WTC11 (cell line): Measurements from ENCODE around the gene DENND5A. TPM values are rescaled to one million over a fixed set of nuclear protein-coding genes. Genes with fewer than 3 reads are reported as not detected.
"Not testable (repeated sequence)": the region's sequence is repeated elsewhere in the genome, so short reads cannot be mapped to it uniquely, and the experiment has no call there.

Experiments
- ATAC-seq: fragments of 200-7000 bp; cut with Tn5 transposase; 2 replicates; pipeline ENCODE4 v1.10.0; 2021; ENCODE audit warnings: mild to moderate bottlenecking, moderate library complexity
- CTCF ChIA-PET: fragments of 300-600 bp; sonication (Branson Sonifier 250); formaldehyde crosslinking; loops from one replicate; lab custom pipeline; 2021; ENCODE audit warnings: antibody characterized with exemption; lab: Charles Lee
- POLR2A ChIA-PET: fragments of 350-600 bp; sonication (Branson Sonifier 250); formaldehyde crosslinking; loops from one replicate; lab custom pipeline; 2021; ENCODE audit warnings: antibody characterized with exemption; lab: Charles Lee
- DNase-seq: peaks from one replicate; pipeline ENCODE4 v3.0.0; 2021; ENCODE audit warnings: low spot score
- H3K27ac Mint-ChIP-seq: 2 replicates; pipeline ENCODE4 v1.8.0; 2021; ENCODE audit warnings: mixed read lengths
- H3K27me3 Mint-ChIP-seq: 2 replicates; pipeline ENCODE4 v1.8.0; 2021; ENCODE audit warnings: low read depth, mild to moderate bottlenecking, moderate library complexity, mixed read lengths
- H3K36me3 Mint-ChIP-seq: 2 replicates; pipeline ENCODE4 v1.8.0; 2021; ENCODE audit warnings: mixed read lengths
- H3K4me1 Mint-ChIP-seq: 2 replicates; pipeline ENCODE4 v1.8.0; 2022; ENCODE audit warnings: mixed read lengths
- H3K4me3 Mint-ChIP-seq: 2 replicates; pipeline ENCODE4 v1.8.0; 2021; ENCODE audit warnings: mild to moderate bottlenecking, moderate library complexity, mixed read lengths
- H3K9me3 Mint-ChIP-seq: 2 replicates; pipeline ENCODE4 v1.8.0; 2021; ENCODE audit warnings: mixed read lengths
- ELF4 ChIP-seq: sonication (generic); formaldehyde crosslinking; IDR thresholded peaks from 2 replicates; pipeline ENCODE4 v1.8.1; 2022; ENCODE audit warnings: low read depth, mild to moderate bottlenecking, moderate library complexity, missing genetic modification reagents
- ESRRA ChIP-seq: sonication (generic); formaldehyde crosslinking; IDR thresholded peaks from 2 replicates; pipeline ENCODE4 v1.8.1; 2022; ENCODE audit warnings: mild to moderate bottlenecking, missing genetic modification reagents, borderline replicate concordance
- GTF2I ChIP-seq: fragments of 250-450 bp; sonication (Bioruptor Pico); conservative IDR thresholded peaks from 2 replicates; pipeline ENCODE4 v1.4.0; 2021; ENCODE audit warnings: mild to moderate bottlenecking
- IRF2 ChIP-seq: sonication (generic); formaldehyde crosslinking; IDR thresholded peaks from 2 replicates; pipeline ENCODE4 v1.8.0; 2022; ENCODE audit warnings: low read depth, missing genetic modification reagents, borderline replicate concordance
- NFATC4 ChIP-seq: fragments of 250-450 bp; sonication (Bioruptor Pico); IDR thresholded peaks from 2 replicates; pipeline ENCODE4 v1.9.0; 2021; ENCODE audit warnings: mild to moderate bottlenecking
- NFE2L1 ChIP-seq: sonication (generic); formaldehyde crosslinking; IDR thresholded peaks from 2 replicates; pipeline ENCODE4 v1.8.1; 2023; ENCODE audit warnings: missing genetic modification reagents
- TEAD4 ChIP-seq: sonication (generic); formaldehyde crosslinking; IDR thresholded peaks from 2 replicates; pipeline ENCODE4 v1.8.0; 2022; ENCODE audit warnings: mild to moderate bottlenecking, missing genetic modification reagents
- ZNF121 ChIP-seq: sonication (generic); formaldehyde crosslinking; IDR thresholded peaks from 2 replicates; pipeline ENCODE4 v1.8.0; 2023; ENCODE audit warnings: missing genetic modification reagents
- ZNF219 ChIP-seq: sonication (generic); formaldehyde crosslinking; IDR thresholded peaks from 2 replicates; pipeline ENCODE4 v1.8.0; 2023; ENCODE audit warnings: missing genetic modification reagents, mild to moderate bottlenecking, borderline replicate concordance
- ZNF232 ChIP-seq: sonication (generic); formaldehyde crosslinking; IDR thresholded peaks from 2 replicates; pipeline ENCODE4 v1.8.0; 2022; ENCODE audit warnings: mild to moderate bottlenecking, missing genetic modification reagents
- ZNF396 ChIP-seq: fragments of 250-450 bp; sonication (Bioruptor Pico); IDR thresholded peaks from 2 replicates; pipeline ENCODE4 v1.8.0; 2021; ENCODE audit warnings: mild to moderate bottlenecking, moderate library complexity, borderline replicate concordance
- total RNA-seq: library from RNA; stranded (reverse); gene quantifications from 3 replicates; pipeline ENCODE4 v1.2.3, GENCODE V29; 2021
- TF ChIP-seq, protein P1 (sequence below): sonication (generic); formaldehyde crosslinking; IDR thresholded peaks from 2 replicates; pipeline ENCODE4 v1.8.0; 2022; ENCODE audit warnings: mild to moderate bottlenecking, missing genetic modification reagents
- TF ChIP-seq, protein P2 (sequence below): sonication (generic); formaldehyde crosslinking; IDR thresholded peaks from 2 replicates; pipeline ENCODE4 v1.8.1; 2023; ENCODE audit warnings: mild to moderate bottlenecking, moderate library complexity, missing genetic modification reagents
- TF ChIP-seq, protein P3 (sequence below): sonication (generic); formaldehyde crosslinking; IDR thresholded peaks from 2 replicates; pipeline ENCODE4 v1.8.1; 2023; ENCODE audit warnings: mild to moderate bottlenecking, missing genetic modification reagents, moderate library complexity
- TF ChIP-seq, protein P4 (sequence below): sonication (generic); formaldehyde crosslinking; IDR thresholded peaks from 2 replicates; pipeline ENCODE4 v1.8.0; 2022; ENCODE audit warnings: mild to moderate bottlenecking, missing genetic modification reagents
- TF ChIP-seq, protein P5 (sequence below): sonication (generic); formaldehyde crosslinking; conservative IDR thresholded peaks from 2 replicates; pipeline ENCODE4 v1.8.1; 2022; ENCODE audit warnings: mild to moderate bottlenecking, missing genetic modification reagents
- TF ChIP-seq, protein P6 (sequence below): sonication (generic); formaldehyde crosslinking; IDR thresholded peaks from 2 replicates; pipeline ENCODE4 v1.8.1; 2023; ENCODE audit warnings: mild to moderate bottlenecking, missing genetic modification reagents
- TF ChIP-seq, protein P7 (sequence below): sonication (generic); formaldehyde crosslinking; conservative IDR thresholded peaks from 2 replicates; pipeline ENCODE4 v1.8.1; 2023; ENCODE audit warnings: mild to moderate bottlenecking, low read depth, missing genetic modification reagents, moderate library complexity
- TF ChIP-seq, protein P8 (sequence below): sonication (generic); formaldehyde crosslinking; IDR thresholded peaks from 2 replicates; pipeline ENCODE4 v1.8.0; 2022; ENCODE audit warnings: mild to moderate bottlenecking, missing genetic modification reagents
- TF ChIP-seq, protein P9 (sequence below): sonication (generic); formaldehyde crosslinking; IDR thresholded peaks from 2 replicates; pipeline ENCODE4 v1.8.1; 2023; ENCODE audit warnings: mild to moderate bottlenecking, missing genetic modification reagents, moderate library complexity

Gene DENND5A
- total RNA-seq, 1 experiment from 2014 or later = 69.3 TPM

DNA sequence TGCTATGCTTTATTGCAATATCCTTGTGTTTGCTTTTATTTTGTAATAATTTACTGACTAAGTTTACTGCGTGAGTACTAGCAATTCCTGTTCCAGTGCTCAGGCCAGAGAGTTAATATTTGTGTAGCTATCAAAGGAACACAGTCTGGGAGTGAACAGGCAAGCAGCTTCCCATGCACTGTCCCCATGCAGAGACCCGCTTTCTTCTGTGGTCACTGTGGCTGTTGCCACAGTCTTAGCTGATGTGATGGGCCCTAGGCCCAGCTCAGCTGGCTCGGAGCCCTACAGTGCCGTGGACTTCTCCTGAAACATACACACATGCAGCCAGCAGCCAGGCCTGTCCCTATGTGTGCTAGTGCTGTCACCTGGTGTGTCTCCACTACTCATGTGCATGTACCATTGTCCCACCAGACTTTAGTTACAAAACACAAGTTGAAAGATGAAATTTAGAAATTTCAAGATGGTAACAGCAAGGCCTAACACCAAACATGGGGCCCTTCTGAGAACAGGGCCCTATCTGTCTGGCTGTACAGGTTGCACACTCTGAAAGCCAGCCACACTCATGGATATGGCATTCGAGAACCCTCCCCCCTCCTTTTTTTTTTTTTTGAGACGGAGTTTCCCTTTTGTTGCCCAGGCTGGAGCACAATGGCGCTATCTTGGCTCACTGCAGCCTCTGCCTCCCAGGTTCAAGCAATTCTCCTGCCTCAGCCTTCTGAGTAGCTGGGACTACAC lies 161.4 kb downstream of the DENND5A start (continued):
- TF ChIP-seq, protein P1, sequence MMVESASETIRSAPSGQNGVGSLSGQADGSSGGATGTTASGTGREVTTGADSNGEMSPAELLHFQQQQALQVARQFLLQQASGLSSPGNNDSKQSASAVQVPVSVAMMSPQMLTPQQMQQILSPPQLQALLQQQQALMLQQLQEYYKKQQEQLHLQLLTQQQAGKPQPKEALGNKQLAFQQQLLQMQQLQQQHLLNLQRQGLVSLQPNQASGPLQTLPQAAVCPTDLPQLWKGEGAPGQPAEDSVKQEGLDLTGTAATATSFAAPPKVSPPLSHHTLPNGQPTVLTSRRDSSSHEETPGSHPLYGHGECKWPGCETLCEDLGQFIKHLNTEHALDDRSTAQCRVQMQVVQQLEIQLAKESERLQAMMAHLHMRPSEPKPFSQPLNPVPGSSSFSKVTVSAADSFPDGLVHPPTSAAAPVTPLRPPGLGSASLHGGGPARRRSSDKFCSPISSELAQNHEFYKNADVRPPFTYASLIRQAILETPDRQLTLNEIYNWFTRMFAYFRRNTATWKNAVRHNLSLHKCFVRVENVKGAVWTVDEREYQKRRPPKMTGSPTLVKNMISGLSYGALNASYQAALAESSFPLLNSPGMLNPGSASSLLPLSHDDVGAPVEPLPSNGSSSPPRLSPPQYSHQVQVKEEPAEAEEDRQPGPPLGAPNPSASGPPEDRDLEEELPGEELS (CRISPR knock-in tag) = no peak
- TF ChIP-seq, all 79 proteins: peak for 0

DNA sequence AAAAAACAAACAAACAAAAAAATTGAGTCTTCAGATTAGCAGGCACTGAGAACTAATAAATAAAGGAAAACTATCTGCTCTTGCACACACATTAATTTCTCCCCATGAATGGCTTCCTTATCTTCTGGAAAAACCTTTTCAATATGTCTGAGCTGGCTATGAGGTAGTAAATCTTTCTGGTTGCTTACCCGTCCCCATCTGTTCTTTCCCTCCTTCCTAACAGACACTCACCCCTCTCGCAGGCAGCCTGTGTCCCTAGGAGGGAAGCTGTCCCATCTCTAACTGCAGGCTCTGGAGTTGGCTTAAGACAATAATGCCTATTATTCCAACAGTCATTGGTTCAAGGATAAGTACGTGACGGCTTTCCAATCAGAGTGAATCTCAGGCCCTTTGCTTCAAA lies 165.5 kb downstream of the DENND5A start:
- TF ChIP-seq ZNF396 (no peak), ZNF219 (CRISPR knock-in tag) (no peak), ESRRA (no peak), ELF4 (CRISPR knock-in tag) (no peak), NFATC4 (CRISPR knock-in tag) (no peak), NFE2L1 (CRISPR knock-in tag) (no peak), GTF2I (no peak), ZNF232 (no peak), IRF2 (no peak), TEAD4 (no peak), ZNF121 (no peak)
- TF ChIP-seq, protein P2, sequence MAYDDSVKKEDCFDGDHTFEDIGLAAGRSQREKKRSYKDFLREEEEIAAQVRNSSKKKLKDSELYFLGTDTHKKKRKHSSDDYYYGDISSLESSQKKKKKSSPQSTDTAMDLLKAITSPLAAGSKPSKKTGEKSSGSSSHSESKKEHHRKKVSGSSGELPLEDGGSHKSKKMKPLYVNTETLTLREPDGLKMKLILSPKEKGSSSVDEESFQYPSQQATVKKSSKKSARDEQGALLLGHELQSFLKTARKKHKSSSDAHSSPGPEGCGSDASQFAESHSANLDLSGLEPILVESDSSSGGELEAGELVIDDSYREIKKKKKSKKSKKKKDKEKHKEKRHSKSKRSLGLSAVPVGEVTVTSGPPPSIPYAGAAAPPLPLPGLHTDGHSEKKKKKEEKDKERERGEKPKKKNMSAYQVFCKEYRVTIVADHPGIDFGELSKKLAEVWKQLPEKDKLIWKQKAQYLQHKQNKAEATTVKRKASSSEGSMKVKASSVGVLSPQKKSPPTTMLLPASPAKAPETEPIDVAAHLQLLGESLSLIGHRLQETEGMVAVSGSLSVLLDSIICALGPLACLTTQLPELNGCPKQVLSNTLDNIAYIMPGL (CRISPR knock-in tag) = no peak
- TF ChIP-seq, protein P3, sequence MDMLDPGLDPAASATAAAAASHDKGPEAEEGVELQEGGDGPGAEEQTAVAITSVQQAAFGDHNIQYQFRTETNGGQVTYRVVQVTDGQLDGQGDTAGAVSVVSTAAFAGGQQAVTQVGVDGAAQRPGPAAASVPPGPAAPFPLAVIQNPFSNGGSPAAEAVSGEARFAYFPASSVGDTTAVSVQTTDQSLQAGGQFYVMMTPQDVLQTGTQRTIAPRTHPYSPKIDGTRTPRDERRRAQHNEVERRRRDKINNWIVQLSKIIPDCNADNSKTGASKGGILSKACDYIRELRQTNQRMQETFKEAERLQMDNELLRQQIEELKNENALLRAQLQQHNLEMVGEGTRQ = no peak
- TF ChIP-seq, protein P1 (CRISPR knock-in tag) = no peak
- TF ChIP-seq, protein P4, sequence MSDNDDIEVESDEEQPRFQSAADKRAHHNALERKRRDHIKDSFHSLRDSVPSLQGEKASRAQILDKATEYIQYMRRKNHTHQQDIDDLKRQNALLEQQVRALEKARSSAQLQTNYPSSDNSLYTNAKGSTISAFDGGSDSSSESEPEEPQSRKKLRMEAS (CRISPR knock-in tag) = no peak
- TF ChIP-seq, protein P5, sequence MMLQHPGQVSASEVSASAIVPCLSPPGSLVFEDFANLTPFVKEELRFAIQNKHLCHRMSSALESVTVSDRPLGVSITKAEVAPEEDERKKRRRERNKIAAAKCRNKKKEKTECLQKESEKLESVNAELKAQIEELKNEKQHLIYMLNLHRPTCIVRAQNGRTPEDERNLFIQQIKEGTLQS = no peak
- TF ChIP-seq, protein P6, sequence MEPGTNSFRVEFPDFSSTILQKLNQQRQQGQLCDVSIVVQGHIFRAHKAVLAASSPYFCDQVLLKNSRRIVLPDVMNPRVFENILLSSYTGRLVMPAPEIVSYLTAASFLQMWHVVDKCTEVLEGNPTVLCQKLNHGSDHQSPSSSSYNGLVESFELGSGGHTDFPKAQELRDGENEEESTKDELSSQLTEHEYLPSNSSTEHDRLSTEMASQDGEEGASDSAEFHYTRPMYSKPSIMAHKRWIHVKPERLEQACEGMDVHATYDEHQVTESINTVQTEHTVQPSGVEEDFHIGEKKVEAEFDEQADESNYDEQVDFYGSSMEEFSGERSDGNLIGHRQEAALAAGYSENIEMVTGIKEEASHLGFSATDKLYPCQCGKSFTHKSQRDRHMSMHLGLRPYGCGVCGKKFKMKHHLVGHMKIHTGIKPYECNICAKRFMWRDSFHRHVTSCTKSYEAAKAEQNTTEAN (CRISPR knock-in tag) = no peak
- TF ChIP-seq, protein P7, sequence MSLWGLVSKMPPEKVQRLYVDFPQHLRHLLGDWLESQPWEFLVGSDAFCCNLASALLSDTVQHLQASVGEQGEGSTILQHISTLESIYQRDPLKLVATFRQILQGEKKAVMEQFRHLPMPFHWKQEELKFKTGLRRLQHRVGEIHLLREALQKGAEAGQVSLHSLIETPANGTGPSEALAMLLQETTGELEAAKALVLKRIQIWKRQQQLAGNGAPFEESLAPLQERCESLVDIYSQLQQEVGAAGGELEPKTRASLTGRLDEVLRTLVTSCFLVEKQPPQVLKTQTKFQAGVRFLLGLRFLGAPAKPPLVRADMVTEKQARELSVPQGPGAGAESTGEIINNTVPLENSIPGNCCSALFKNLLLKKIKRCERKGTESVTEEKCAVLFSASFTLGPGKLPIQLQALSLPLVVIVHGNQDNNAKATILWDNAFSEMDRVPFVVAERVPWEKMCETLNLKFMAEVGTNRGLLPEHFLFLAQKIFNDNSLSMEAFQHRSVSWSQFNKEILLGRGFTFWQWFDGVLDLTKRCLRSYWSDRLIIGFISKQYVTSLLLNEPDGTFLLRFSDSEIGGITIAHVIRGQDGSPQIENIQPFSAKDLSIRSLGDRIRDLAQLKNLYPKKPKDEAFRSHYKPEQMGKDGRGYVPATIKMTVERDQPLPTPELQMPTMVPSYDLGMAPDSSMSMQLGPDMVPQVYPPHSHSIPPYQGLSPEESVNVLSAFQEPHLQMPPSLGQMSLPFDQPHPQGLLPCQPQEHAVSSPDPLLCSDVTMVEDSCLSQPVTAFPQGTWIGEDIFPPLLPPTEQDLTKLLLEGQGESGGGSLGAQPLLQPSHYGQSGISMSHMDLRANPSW = no peak
- TF ChIP-seq, protein P8, sequence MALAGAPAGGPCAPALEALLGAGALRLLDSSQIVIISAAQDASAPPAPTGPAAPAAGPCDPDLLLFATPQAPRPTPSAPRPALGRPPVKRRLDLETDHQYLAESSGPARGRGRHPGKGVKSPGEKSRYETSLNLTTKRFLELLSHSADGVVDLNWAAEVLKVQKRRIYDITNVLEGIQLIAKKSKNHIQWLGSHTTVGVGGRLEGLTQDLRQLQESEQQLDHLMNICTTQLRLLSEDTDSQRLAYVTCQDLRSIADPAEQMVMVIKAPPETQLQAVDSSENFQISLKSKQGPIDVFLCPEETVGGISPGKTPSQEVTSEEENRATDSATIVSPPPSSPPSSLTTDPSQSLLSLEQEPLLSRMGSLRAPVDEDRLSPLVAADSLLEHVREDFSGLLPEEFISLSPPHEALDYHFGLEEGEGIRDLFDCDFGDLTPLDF (CRISPR knock-in tag) = no peak
- TF ChIP-seq, protein P9, sequence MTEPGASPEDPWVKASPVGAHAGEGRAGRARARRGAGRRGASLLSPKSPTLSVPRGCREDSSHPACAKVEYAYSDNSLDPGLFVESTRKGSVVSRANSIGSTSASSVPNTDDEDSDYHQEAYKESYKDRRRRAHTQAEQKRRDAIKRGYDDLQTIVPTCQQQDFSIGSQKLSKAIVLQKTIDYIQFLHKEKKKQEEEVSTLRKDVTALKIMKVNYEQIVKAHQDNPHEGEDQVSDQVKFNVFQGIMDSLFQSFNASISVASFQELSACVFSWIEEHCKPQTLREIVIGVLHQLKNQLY (CRISPR knock-in tag) = no peak
- H3K36me3 Mint-ChIP-seq = no peaks in the 10 kb centered on the region
- CTCF ChIA-PET = interaction anchor here (0.9 to 1.7 kb wide), 2 partner anchors 31 to 38 kb away, joined by 3 to 7 read pairs; no protein-coding TSS in a partner anchor
- POLR2A ChIA-PET = no interaction called here
- H3K4me1 Mint-ChIP-seq = no peaks in the 10 kb centered on the region
- ATAC-seq (no peak), DNase-seq (no peak)
- peaks cover 4% of the 10 kb centered on the region; the same call in 1 of the 2 replicates for H3K27me3 Mint-ChIP-seq
- H3K4me3 Mint-ChIP-seq = no peak overlapping the region
- 0 out of 2 replicates have a peak, but pooled peaks cover 4% of the 10 kb centered on the region for H3K9me3 Mint-ChIP-seq
- H3K27ac Mint-ChIP-seq = no peak overlapping the region

DNA sequence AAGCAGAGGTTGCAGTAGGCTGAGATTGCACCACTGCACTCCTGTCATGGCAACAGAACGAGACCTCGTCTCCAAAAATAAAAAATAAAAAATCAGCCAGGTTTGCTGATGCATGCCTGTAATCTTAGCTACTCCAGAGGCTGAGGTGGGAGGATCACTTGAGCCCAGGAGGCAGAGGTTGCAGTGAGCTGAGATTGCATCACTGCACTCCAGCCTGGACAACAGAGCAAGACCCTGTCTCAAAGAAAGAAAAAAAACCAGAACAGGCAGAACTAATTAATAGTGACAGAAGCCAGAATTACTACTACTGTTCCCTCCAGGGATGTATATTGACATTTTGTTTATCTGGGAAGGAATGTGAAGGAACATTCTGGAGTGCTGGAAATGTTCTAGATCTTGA lies 166.7 kb downstream of the DENND5A start:
- H3K9me3 Mint-ChIP-seq = not testable (repeated sequence)

More for the DNA sequence above, 166.7 kb downstream of the DENND5A start:
- H3K27ac Mint-ChIP-seq, H3K36me3 Mint-ChIP-seq, H3K4me3 Mint-ChIP-seq, CTCF ChIA-PET, DNase-seq, ATAC-seq, H3K4me1 Mint-ChIP-seq, H3K27me3 Mint-ChIP-seq, POLR2A ChIA-PET: not testable (repeated sequence)
